Activated CD8-positive, alpha-beta memory T cell treated with anti-CD3 and anti-CD28 coated beads for 24 hours (primary cell): ENCODE data around the gene TOP2B.

Experiments used
- DNase-seq: peaks from one replicate; pipeline ENCODE4 v3.0.0-alpha.2; 2020

Gene TOP2B

DNA sequence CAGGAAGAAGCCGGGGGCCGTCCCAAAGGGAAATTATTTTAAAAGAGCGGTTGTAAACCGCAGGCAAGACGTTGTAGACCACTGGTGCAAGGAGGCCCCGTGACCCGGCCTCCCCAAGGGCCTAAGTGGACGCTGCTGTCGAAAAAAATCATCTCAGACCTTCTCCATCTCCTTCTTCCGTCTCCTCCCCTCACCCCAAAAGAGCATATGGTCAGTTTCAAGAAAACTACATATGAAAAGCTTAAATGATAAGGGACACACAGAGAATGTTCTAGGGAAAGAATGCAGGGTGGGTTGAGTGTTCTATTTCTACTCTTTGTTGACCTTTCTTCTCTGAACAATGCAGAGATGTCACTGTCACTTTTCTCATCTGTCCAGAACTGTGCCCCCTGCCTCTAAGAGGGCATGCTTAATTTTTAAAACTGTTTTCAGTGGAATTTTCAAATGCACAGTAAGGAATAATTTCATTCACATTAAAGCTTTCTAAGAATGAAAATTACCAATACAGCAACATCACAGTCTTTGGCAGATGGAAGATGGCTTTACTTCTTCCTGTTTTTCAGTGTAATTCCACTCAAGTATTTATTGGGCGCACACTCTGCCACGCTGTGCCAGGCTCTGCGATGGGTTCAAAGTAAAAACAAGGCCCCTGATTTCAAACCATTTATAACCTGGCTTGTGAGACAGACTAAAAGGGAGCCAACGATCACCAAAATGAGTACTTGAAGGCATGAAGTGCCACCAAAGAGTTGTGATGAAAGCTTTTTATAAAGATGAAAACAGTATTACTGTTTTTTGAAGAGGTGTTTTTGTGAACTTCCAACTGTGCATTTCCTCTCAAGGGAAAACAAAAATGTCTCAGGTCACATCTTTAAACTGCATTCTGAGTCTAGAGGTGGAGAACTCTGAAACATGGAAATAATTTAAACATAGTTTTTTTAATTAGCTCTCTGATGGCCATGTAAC lies 891 bp upstream of the TOP2B start:
- DNase-seq: no peak

DNA sequence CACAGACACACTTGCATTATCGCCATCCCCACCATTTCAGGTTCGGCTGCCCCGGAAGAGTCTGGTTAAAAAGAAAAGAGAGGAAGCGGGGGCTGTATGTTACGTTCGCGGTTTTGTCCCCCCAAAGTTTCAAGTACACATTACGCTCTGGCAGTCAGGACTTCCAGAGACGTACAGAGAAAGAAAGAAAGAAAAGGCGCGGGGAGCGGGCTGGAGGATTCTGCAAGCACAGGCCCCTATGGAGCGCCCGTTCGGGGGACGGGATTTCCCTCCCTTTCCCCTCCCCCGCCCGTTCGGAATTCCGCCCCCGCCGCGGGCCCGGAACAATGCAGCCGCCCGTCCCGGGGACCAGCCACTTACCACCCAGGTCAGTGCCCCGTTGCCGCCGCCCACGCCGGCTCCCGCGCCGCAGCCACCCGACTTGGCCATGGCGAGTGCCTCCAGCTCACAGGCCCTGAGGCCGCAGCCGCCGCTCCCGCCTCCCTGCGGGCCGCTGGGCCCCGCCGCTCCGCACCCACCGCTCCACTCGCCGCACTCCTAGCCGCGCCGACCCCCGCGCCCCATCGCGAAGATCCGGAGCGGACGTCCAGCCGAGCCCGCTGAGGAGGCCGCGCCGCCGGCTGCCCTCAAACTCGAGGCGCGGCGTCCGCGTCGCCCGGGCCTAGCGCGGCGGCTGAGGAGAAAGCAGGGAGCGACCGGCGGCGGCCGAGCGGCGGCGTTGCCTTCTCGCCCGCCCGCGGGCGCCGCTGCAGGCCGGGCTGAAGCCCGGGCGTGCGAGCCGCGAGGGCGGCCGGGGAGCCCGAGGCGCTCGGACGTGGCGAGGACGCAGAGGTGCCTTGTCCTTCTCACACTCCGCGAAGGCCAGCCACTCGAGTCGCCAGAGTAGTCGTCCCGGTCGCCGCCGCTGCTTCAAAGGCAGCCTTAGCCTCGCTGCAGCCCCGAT lies 567 bp downstream of the TOP2B start:
- peak; percentile 88 for DNase-seq

DNA sequence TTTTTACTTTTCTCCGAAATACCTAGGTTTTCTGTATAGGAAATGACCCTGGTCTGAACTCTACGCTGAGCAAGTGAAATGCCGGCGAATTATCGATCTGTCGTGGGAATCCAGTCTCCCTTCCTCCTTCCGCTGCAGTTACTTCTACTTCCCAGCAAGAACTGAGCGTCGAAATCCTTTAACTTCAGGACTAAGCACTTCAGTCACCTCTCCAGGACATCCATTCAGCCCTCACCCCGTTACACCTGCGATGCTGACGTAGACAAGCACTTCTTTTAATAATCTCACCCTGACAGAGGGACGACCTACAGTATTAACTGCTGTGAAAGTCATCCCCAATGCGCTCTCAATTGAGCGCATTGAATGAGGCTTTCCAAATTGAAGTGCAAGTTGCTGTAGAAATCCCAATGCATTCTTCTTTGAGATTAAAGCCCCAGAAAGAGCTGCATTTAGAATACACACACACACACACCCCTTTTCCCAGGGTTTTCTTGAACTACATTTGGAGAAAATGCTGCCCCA lies 1.3 kb downstream of the TOP2B start:
- DNase-seq: no peak

DNA sequence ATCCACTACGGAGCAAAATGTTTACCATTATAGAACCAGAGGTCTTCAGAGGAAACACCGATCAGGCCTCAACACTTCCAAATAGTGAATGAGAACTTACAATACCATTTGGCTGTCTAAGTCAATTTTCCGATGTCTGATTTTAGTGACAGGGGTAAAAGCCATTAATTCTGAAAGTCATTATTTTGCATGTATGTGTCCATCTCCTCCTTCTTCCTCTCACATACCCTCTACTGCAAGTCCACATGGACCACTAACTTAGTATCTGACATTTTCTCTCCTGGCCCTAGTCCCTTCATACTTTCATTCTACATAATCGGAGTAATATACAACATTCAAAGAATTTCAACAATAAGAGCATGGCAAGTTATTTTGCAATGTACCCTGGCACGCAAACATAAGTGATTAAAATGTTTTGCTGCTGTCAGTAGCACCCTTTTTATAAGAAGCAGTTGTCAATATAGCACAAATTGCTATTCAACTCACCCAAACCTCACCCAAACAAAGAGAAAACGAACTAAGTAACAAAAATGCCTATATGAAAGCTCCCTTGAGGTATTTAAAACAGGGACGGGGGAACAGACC lies 1.9 kb downstream of the TOP2B start:
- DNase-seq: no peak

DNA sequence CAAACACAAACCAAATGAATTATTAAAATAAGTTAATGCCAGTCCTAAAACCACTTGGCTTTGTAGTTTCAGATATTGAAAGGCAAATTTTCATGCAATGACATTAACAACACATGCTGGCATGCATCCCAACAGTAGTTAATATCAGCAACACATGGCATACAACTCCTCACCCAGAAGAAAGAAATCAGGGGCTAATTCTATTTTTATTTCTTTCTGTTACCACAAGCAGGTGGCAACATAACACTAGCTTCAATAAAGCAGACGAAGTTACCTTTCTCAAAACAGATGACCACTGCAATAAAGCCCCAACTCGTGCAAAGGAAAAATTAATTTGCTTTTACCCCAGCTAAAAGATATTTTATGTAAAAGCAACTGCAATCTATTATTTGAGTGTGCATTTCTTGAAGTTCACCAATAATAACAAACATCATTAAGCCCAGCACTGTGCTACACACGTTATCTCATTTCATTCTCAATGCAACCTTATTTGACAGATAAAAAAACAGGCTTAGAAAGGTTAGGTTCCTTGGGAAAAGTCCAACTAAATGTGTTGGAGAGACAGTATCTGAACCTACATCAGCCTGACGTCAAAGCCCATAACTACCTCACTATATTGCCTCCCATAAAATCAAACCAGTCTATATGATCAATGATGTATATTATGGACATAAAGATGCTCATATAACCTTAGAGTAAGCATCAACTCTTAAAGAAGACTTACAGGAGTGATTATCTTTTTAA lies 2.8 kb downstream of the TOP2B start:
- no peak for DNase-seq

DNA sequence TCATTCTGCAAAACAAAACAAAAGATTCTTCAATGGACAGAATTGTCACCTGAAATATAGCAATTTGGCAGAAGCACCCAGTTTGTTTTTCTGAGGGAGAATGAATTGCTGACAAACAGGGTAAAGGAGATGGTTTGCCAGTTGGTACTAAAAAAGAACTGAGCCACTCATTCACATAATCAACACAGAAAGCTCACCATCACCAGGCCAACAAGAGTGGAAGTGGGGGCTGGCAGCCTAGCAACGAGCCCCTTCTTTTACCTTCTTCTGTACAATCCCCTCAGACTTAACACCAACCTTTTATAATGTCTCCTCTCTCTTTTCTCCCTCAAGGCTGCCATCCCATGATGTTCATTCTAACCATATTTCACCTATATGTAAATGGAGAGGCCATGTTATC lies 5.9 kb downstream of the TOP2B start:
- no peak for DNase-seq

DNA sequence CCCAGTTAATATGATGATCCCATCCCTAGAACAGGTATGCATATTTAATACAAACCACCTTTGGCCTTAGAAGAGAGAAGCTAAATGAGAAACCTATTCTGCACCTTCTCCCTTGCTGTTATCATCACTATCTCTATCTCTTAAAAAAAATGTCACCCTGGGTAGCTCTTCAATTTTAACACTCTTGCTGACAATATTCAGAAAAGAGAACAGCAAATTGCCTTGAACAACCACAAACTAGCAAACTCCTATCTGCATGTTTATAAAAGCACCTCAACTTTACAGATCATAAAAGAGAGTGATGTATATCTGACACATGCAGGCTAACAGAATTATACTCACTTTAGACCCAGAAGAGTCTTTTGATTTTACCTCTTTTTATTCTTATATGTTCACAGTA lies 7.4 kb downstream of the TOP2B start:
- DNase-seq: no peak

DNA sequence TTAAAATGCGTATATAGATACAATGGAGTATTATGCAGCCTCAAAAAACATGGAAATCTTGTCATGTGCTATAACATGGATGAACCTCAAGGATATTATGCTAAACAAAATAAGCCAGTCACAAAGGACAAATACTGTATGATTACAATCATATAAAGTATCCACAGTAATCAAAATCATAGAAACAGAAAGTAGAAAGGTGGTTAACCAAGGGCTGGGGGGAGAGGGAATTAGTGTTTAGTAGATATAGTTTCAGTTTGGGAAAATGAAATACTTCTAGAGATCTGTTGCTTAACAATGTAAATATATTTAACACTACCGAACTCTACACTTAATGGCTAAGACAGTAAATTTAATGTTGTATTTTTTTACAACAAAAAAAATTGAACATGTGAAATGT lies 9.0 kb downstream of the TOP2B start:
- DNase-seq: no peak

DNA sequence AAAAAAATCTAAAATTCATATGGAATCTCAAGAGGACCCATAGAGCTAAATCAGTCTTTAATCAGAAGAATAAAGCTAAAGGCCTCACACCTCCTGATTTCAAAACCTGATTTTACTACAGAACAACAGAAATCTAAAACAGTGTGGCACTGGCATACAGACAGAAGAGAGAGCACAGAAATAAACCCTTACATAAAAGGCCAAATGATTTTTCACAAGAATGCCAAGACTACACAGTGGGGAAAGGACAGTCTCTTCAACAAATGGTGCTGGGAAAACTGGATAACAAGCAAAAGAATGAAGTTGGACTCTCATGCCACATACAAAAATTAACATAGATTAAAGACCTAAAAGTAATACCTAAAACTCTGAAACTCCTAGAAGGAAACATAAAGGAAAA lies 10.1 kb downstream of the TOP2B start:
- no peak for DNase-seq

DNA sequence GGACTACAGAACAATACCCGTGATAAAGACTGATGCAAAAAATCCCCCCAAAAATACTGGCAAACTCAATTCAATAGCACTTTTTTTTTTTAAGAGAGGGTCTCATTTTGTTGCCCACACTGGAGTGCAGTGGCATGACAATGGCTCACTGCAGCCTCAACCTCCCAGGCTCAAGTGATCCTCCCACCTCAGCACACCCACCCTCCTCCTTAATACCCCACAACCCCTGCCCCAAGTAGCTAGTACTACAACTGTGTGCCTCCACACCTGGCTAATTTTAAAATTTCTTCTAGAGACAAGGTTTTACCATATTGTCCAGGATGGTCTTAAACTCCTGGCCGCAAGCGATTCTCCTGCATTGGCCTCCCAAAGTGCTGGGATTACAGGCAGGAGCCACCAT lies 11.4 kb downstream of the TOP2B start:
- no peak for DNase-seq

DNA sequence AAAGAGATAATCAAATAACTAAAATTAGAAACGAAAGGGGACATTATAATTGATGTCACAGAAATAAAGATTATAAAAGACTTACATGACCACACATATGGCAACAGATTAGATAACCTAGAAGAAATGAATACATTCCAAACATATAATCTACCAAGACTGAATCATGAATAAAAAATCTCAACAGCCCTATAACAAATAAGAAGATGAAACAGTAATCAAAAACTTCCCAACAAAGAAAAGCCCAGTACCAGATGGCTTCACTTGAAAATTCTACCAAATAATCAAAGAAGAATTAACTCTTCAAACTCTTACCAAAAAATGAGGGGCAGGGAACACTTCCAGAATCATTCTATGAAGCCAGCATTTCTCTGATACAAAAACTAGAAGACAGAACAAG lies 11.8 kb downstream of the TOP2B start:
- DNase-seq: no peak

DNA sequence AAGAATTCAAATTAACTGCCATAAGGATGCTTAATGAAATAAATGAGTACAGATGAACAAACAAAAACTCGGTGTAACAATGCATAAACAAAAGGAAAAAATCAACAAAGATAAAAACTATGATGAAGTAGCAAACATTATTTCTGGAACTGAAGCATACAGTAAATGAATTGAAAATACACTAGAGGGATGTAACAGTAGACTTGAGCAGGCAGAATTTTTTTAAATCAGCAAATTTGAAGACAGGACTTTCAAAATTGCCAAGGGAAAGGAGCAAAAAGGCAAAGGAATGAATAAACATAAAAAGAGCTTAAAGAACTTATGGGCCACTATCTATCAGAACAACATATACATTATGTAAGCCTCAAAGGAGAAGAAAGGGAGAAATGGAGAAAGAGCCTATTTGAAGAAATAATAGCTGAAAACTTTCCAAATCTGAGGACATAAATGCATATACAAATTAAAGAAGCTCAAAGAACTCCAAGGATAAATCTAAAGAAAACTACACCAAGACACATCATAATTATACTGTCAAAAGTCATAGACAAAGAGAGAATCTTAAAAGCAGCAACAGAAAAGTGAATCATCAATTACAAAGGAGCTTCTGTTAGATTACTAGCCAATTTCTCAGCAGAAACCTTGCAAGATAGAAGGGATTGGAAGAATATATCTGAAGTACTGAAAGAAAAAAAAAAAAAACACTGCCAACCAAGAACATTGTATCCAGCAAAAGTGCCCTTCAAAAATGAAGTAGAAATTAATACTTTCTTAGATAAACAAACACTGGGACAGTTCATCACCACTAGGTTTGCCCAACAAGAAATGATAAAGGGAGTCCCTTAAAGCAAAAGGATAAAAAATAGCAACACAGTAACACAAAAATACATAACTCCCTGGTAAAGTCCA lies 15.5 kb downstream of the TOP2B start:
- no peak for DNase-seq

DNA sequence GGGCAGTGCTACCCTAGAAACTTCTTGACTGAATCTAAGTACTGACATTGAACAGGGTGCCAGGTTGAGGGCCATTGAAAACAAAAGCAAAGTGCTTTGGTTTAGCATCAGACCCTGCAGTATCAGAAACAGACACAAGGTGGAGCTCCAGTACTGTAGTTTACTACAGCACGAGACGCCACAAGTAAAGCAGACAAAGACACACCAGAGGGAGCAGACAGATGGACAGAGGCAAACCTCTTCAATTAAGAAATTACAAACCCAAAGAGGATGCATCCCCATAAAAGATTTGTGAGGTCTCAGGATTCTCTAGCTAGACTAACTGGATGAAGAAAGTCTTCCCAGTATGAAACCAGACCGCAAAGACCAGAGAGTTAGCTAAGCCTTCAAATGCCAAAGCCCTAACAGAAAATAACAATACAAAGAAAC lies 16.6 kb downstream of the TOP2B start:
- DNase-seq: peak; percentile 91

DNA sequence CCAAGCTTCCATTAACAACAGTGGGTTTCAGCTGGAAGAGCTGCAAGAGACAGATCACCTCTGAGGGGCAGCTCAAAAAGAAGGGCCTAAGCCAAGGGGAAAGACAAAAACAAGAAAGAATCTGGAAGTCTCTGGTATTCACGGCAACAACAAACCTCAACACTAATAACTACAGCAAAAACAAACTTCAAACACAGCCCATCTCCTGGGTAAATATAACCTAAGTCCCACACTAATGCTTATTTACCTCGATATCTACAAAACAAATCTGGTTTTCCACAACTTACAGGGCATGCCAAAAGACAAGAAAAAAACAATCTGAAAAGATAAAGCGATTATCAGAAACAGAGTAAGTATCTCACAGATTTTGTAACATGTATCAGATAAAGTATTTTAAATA lies 29.7 kb downstream of the TOP2B start:
- no peak for DNase-seq

DNA sequence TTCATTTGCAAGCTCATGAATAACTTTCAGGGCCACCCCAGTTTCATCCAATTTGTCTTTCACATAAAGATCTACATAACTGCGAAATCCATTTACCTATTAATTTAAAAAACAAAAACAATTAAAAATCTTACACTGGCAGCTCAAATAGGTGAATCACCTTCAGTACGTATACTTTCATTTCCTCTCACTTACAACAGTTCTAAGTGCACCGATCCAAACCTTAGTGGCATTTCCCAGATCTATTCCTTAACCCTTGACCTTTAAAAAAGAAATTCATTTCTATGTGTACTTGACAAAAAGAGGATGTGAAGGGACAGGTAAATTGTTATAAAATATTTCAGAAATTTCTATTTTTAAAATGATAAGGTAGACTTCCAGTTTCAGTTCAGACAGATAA lies 30.8 kb downstream of the TOP2B start:
- DNase-seq: no peak

DNA sequence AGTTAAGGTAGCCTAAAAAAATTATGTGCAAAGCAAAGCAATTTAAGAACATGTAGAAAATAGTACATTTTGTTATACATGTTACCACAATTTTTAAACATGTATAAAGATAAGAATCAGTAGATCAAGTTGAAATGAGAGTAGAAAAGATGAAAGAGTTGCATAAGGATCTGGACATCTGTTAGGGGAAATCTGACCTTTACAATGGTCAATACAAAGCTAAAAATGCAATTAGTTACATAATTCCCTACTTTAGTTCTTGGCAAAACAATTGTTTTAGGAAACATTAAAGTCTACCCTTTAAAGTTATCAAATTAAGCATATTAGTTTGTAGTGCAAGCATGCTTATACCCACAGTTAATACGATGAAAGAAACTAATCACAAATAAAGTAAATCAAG lies 32.7 kb downstream of the TOP2B start:
- DNase-seq: no peak

DNA sequence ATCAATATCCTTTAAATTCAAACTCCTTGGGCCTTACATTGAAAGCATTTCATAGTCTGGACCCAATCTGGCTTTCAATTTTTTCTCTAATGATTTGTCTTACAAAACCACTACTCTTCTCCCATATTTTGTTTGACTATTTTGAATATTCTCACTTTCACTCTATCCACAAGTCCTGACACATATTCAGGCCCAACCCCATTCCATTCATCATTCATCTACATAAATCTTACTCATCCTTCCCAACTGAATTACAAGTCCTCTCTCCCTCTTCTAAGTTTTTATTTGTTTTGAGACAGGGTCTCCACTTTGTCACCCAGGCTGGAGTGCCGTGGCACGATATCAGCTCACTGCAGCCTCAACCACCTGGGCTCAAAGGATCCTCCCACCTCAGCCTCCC lies 43.6 kb downstream of the TOP2B start:
- DNase-seq: no peak

DNA sequence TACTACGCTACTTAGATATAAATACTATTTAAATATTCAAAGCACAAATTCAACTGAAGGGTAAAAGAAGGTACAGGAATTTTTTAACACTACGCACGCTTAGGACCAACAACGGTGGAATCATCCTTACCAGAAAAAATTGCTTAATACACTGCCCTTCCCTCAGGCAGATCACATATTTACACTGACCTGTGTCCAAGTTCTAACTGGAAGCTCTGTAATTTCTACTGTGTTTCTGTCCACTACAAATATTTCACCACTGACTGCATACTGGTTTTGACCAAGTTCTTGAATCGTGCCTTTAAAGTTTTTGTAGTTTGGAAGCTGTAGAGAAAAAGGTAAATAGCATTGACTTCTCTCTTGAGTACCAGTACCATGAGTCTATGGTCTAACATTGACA lies 44.2 kb downstream of the TOP2B start:
- no peak for DNase-seq

DNA sequence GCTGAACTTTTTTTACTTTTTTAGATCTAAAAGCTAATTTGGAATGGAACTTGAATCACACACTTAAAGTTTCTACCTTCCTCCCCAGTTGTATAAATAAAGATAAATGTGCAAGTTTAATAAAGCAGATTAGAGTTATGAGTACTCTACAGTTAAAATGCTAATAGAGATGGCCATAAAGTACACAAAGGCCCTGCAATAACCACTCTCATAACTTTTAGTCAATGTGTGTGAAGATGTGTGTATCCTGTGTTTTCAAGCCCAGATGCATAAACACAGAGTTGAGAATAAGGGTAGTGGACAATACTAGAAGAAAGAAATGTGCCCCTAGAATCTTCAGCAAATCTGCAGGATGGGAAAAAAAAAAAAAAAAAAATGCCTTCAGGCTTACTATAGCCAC lies 45.3 kb downstream of the TOP2B start:
- no peak for DNase-seq

DNA sequence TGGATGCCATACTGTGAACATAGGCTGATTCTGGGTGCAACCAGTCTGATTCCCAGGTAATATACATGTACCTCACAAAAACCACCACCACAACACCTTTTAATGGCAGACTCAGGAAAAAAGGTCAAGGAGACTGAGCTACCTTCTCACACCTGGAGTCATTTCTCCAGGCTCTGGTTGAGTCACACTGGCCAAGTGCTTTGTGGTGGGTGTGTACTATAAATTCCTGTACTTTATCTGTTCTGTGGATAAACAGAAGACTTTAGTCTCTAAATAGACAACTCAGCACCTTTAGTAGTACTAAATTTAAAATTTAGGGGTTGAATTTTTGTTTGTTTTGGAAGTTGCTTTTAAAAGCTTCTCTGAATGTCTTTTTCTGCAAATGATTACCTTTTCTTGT lies 46.7 kb downstream of the TOP2B start:
- no peak for DNase-seq

DNA sequence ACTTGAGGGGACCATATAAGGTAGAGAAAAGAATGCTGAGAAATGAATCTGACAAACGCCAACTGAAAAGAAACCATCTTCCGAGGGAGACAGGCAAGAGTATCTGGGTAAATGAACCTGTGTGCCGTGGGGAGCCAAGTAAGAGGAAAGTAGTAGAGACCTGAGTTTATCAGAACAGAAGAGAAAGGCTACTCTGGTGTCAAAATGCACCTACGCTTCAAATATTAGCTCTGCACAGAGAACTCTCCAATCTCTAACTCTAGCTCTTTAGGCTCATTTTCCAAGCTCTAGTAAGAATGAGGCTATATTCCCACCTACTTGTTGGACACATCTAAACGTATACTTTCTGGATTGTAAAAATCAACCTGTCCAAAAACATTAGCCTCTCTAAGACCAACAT lies 53.5 kb downstream of the TOP2B start:
- no peak for DNase-seq
